GM10248 (cell line): ENCODE measurements around the gene BICRAL.
"Not testable (repeated sequence)": the region's sequence is repeated elsewhere in the genome, so short reads cannot be mapped to it uniquely, and the experiment has no call there.

Source experiments
- CTCF ChIA-PET: fragments of 300-600 bp; sonication (Branson Sonifier 250); formaldehyde crosslinking; extraction: SDS; loops from one replicate; lab custom pipeline; 2021; ENCODE audit warnings: antibody characterized with exemption; lab: Yijun Ruan, JAX
- POLR2A ChIA-PET: fragments of 350-650 bp; sonication (Branson Sonifier 250); formaldehyde crosslinking; extraction: SDS; loops from one replicate; lab custom pipeline; 2020; ENCODE audit warnings: antibody characterized with exemption; lab: Yijun Ruan, JAX
- DNase-seq: peaks from one replicate; pipeline ENCODE4 v3.0.0; 2012; ENCODE audit errors: extremely low spot score
- CTCF ChIP-seq: IDR thresholded peaks from 2 replicates; pipeline ENCODE4 v1.5.1; 2012; ENCODE audit warnings: mild to moderate bottlenecking, low read depth; ENCODE audit errors: extremely low read depth, missing control alignments, control extremely low read depth

BICRAL gene

GRCh38 chr6:42790549-42791181 is 8.8 kb downstream of the BICRAL start:
- no peak for TF ChIP-seq CTCF
- ChIA-PET POLR2A (interaction anchor here (0.7 to 1.7 kb wide), 4 partner anchors 8 to 221 kb away, joined by 3 to 8 read pairs (median 5); partner anchors contain the start of genes BICRAL and TBCC), CTCF (interaction anchor here (1.3 to 1.8 kb wide), 5 partner anchors 21 to 129 kb away, joined by 3 to 5 read pairs (median 3); no protein-coding TSS in a partner anchor)
- DNase-seq = no peak

GRCh38 chr6:42791706-42792320 is 10.0 kb downstream of the BICRAL start:
- POLR2A ChIA-PET = interaction anchor here (0.6 kb wide), 1 partner anchor 88 kb away, joined by 3 read pairs; no protein-coding TSS in a partner anchor
- TF ChIP-seq CTCF = no peak
- CTCF ChIA-PET = interaction anchor here (0.9 to 1.4 kb wide), 3 partner anchors 10 to 130 kb away, joined by 3 to 4 read pairs (median 3); no protein-coding TSS in a partner anchor
- DNase-seq = no peak

- no peak for DNase-seq
- POLR2A ChIA-PET = no interaction called here
- CTCF ChIA-PET = interaction anchor here (2.4 kb wide), 1 partner anchor 27 kb away, joined by 7 read pairs; no protein-coding TSS in a partner anchor
- TF ChIP-seq CTCF = no peak
Measured at GRCh38 chr6:42795651-42796050, 13.8 kb downstream of the BICRAL start.

- no peak for TF ChIP-seq CTCF
- CTCF ChIA-PET = no interaction called here
- no peak for DNase-seq
- POLR2A ChIA-PET = no interaction called here
Measured at GRCh38 chr6:42796171-42796570, 14.3 kb downstream of the BICRAL start.

- POLR2A ChIA-PET, DNase-seq: not testable (repeated sequence)
- CTCF ChIA-PET = interaction anchor here (1.0 kb wide), 1 partner anchor 33 kb away, joined by 3 read pairs; no protein-coding TSS in a partner anchor
Measured at GRCh38 chr6:42797696-42798095, 15.8 kb downstream of the BICRAL start.

GRCh38 chr6:42805297-42805861 is 23.5 kb downstream of the BICRAL start:
- no peak for DNase-seq
- ChIA-PET CTCF (no interaction called here), POLR2A (no interaction called here)

GRCh38 chr6:42806359-42806758 is 24.5 kb downstream of the BICRAL start:
- CTCF ChIA-PET, POLR2A ChIA-PET, DNase-seq: not testable (repeated sequence)

More at GRCh38 chr6:42805297-42805861, 23.5 kb downstream of the BICRAL start:
- no peak for TF ChIP-seq CTCF
